GM12872 (cell line): ENCODE results near the gene SETDB2.

Experiments
- TF ChIP-seq, protein P1 (sequence below): IDR thresholded peaks from 3 replicates; pipeline ENCODE4 v1.5.1; 2011; ENCODE audit warnings: low read depth, mild to moderate bottlenecking, low read length, moderate library complexity; ENCODE audit not compliant: insufficient read depth

Gene SETDB2

DNA sequence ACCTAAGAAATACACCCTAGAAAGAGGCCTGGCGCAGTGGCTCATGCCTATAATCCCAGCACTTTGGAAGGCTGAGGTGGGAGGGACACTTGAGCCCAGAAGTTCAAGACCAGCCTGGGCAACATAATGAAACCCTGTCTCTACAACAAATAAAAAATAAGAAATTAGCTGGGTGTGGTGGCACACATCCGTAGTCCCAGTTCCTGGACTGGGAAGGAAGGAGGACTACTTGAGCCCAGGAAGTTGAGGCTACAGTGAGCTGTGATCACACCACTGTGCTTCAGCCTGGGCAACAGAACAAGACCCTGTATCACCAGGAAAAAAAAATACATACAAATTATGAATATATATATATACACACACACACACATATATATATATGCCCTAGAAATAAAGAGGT, 94.3 kb downstream of the SETDB2 start:
- TF ChIP-seq, protein P1, sequence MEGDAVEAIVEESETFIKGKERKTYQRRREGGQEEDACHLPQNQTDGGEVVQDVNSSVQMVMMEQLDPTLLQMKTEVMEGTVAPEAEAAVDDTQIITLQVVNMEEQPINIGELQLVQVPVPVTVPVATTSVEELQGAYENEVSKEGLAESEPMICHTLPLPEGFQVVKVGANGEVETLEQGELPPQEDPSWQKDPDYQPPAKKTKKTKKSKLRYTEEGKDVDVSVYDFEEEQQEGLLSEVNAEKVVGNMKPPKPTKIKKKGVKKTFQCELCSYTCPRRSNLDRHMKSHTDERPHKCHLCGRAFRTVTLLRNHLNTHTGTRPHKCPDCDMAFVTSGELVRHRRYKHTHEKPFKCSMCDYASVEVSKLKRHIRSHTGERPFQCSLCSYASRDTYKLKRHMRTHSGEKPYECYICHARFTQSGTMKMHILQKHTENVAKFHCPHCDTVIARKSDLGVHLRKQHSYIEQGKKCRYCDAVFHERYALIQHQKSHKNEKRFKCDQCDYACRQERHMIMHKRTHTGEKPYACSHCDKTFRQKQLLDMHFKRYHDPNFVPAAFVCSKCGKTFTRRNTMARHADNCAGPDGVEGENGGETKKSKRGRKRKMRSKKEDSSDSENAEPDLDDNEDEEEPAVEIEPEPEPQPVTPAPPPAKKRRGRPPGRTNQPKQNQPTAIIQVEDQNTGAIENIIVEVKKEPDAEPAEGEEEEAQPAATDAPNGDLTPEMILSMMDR: no peak

DNA sequence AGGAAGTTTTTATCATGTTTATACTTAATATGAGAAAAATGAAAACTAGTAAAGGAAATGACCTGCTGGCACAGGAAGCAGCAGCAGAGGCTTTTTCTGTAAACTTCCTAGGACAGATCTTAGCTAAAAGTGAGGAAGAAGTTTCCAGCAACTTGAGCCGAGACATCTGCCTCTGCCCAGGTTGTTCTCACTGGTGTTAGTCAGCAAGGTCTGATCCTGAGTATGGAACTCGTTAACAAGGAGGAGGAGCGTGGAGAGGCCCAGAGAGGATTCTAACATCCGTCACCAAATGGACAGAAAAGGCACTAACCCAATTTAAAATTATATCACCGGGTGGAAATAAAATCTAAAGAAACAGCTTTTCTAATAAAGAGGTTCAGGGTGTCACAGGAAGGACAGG, 95.2 kb downstream of the SETDB2 start:
- TF ChIP-seq, protein P1: no peak

DNA sequence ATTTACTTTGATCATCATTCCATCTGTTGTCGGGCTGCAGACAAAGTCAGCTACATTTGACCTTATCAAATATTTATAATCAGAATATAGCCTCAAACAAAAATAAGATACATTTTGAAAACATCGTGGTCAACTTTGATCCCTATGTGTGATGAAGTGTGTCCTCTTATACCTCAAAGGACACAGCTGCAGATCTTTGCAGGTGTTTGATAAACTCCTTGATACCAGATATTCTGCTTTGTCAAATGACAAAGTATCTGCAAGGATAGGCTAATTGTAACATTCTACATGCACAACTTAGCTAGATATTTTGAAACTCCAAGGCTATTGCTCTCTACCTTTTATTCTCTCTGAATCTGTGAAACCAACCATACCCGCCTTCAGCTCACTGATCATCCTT, 95.7 kb downstream of the SETDB2 start:
- TF ChIP-seq, protein P1: no peak

DNA sequence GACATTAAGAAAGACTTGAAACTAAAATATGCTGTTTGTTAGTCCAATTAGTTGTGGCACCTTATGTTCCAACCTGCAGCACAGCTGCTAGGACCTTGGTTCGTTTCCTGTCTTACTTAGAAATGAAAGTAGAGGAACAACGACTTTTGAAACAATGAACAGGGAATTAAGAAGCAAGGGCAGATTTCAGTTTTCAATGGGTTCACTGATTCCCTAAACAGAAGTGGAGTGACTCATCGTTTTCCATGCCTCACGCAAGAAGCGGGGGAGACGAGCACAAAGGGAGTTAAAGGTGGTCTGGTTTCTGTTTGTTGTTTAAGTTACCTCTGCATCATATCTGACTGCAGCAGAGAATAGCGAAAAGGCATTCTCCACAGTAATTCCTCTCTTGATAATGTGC, 96.5 kb downstream of the SETDB2 start:
- TF ChIP-seq, protein P1: no peak

DNA sequence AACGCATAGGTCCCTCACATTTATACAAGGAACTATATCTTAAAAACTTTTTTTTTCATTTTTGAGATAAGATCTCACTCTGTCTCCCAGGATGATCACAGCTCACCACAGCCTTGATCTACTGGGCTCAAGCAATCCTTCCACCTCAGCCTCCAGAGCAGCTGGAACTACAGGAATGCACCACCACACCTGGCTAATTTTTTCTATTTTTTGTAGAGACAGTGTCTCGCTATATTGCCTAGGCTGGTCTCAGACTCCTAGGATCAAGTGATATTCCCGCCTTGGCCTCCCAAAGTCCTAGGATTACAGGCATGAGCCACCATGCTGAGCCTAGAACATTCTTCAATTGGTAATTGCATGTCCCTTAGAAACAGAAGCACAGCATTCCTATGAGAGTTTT, 99.6 kb downstream of the SETDB2 start:
- TF ChIP-seq, protein P1: no peak
